HG03045 (cell line): ENCODE data around the gene ALDOB.
"Not testable (repeated sequence)": the region's sequence is repeated elsewhere in the genome, so short reads cannot be mapped to it uniquely, and the experiment has no call there.

ENCODE experiments used
- ATAC-seq: cut with Tn5 transposase; IDR thresholded peaks from one replicate; pipeline ENCODE4 v1.9.1; 2021; ENCODE audit warnings: mild to moderate bottlenecking, moderate library complexity; ENCODE audit not compliant: unreplicated experiment

ALDOB gene

GRCh38 chr9:101388507-101388993, 47.0 kb downstream of the ALDOB start:
- ATAC-seq: no peak

GRCh38 chr9:101387871-101388506, 47.6 kb downstream of the ALDOB start:
- ATAC-seq: no peak

GRCh38 chr9:101384873-101385536, 50.6 kb downstream of the ALDOB start, which contains the start of gene BAAT:
TSS of gene BAAT (minus strand) at chr9:101385006. CDS start at chr9:101371404, 13,602 bp downstream.
- not testable (repeated sequence) for ATAC-seq

- ATAC-seq: no peak
Measured at GRCh38 chr9:101383361-101383760, 52.2 kb downstream of the ALDOB start.

GRCh38 chr9:101381833-101382342, 53.7 kb downstream of the ALDOB start:
- ATAC-seq: no peak

DNA sequence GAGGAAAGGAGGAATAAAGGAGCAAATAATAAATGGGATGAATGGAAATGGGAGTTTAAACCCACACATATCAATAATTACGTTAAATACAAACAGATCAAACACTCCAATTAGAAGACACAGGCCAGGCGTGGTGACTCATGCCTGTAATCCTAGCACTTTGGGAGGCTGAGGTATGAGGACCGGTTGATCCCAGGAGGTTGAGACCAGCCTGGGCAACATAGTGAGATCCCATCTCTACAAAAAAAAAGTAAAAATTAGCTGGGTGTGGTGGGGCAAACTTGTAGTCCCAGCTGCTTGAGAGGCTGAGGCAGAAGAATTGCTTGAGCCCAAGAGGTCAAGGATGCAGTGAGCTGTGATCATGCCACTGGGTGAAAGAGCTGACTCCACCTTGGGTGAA, 54.5 kb downstream of the ALDOB start:
- no peak for ATAC-seq

DNA sequence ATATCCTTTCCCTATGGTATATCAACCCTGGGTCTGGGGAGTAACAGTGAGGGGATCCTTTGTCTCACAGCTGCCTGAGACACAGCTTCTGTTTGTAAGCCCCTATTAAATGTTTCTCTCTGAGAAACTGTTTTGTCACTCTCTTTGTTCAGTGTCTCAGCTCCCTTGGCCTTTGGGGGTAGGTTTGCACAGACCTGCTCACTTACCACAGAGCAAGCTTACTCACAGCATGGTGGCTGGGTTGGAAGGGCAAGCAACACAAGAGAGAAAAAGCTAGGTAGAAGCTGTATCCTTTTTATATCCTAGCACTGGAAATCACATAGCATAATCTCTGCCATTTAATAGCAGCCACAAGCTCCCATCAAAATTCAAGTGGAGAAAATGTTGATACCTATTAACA, 55.3 kb downstream of the ALDOB start:
- no peak for ATAC-seq

GRCh38 chr9:101376111-101376848, 59.3 kb downstream of the ALDOB start:
- ATAC-seq: no peak

- no peak for ATAC-seq
Measured at GRCh38 chr9:101375546-101375945, 60.0 kb downstream of the ALDOB start.

DNA sequence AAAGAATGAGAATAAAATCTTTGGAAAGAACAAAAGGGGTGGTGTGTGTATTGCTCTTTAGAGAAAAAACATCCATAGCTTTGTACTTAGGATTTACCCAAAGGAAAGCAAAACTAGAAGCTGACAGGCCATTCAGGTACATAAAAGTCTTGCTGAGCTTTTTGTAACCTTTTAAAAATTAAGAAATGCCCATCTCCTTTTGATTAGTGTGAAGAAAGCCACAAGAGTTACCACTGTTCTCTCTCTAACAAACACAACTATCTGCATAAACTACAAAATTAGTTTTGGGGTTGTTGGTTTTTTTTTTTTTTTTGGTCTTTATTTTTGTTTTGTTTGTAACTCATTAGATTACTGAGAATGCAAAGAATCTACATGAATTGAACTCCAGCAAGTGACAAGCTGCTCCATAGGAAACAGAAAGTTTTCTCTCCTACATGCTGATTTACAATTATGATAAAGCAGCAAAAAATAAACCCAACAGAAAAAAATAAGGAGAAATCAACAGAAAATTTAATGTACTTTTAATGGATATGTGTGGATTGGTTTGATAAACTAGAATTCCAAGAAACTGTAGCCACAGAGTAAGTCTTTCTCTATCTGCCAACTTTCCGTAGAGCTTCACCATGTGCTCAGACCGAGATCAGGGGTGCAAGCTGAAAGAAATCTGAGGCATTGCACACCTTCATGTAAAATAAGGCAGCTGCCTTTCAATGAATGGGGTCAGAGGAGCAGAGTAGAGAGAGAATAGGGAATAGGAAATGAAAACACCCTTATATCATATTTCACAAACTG, 63.1 kb downstream of the ALDOB start:
- ATAC-seq: no peak

DNA sequence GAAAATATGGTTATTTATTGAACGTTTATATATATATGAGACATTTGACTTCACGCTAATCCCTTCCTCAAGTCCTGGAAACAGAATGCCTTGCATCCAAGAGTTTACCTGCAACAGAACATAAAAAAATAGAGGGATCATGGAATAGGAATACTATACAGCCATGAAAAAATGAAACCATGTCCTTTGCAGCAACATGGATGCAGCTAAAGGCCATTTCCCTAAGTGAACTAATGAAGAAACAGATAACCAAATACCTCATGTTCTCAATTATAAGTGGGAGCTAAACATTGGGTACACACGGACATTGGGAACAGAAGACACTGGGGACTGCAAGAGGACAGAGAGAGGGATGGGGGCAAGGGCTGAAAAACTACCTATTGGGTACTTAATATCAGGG, 63.8 kb downstream of the ALDOB start:
- no peak for ATAC-seq
